DMS79 treated with DMSO at 0.1 percent for 48 hours (cell line): ENCODE measurements around the gene SCAF8.
"Not testable (repeated sequence)": the region's sequence is repeated elsewhere in the genome, so short reads cannot be mapped to it uniquely, and the experiment has no call there.

Source experiments
- DNase-seq: peaks from one replicate; lab custom pipeline; 2025; lab: John Stamatoyannopoulos, UW

SCAF8 gene

DNA sequence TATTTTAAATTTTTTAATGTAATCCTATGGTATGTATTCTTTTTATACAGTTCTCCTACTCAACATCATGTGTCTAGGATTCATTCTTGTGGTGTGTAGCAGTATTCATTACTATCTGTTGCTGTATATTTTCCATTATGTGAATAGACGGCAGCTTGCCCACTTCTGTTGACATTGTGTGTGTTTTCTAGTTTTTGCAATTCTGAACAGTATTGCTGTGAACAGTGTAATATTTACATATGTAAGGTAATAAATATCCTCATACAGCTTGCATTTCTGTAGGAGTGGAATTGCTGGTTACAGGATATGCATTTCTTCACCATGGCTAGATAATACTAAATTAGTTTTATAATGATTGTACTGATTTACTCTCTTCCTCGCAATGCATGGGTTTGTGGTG, 51.9 kb downstream of the SCAF8 start:
- DNase-seq = no peak

DNA sequence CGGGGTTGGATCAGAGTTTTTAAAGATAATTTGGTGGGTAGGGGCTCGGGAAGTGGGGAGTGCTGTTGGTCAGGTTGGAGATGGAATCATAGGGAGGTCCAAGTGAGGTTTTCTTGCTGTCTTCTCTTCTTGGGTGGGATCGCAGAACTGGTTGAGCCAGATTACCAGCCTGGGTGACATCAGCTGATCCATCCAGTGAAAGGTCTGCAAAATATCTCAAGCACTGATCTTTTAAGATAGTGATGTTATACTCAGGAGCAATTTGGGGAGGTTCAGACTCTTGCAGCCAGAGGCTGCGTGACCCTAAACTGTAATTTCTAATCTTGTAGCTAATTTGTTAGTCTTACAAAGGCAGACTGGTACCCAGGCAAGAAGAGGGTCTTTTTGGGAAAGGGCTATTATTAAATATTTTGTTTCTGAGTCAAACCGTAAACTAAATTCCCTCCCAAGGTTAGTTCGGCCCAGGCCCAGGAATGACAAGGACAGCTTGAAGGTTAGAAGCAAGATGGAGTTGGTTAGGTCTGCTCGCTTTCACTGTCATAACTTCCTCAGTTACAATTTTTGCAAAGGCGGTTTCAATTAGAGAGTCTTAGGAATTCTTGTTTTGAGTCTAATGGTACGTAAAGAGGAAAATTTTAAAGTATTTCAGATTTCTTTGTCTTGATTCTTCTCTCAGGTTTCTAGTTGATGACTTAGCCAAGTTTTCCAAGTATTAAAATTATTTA, 53.1 kb downstream of the SCAF8 start:
- DNase-seq = no peak

DNA sequence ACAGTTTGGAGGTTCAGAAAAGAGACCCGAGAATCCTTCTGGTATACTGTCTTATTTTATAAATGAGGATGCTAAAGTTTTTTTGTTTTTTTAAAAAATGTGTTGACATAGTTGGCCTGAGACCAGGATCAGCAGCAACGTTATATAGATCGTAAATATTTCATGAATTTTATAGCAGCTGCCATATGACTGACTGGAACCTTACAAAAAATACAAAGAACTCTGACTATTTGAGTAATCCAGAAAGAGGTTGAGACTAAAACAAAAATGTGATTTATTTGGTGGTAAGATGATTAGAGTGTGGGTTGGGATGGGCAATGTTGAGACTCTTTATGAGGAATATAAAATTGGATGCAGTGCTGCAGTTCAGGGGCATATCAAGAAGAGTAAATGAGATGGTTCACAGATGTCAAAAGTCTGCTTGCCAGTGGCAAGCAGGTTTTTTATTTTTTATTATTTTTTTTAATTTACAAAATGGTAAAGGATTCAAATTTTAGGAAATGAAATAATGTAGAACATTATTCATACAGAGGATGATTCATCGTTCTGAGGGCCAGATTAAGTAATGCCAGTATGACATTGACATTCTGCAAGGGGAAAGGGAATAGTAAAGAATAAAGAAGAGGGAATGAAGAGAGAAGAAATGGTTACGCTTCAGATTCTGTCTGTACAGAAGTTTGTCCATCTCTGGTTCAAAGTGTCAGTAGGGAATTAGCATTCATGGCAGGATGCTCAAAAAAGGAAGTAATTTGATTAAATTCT, 58.5 kb downstream of the SCAF8 start:
- no peak for DNase-seq

DNA sequence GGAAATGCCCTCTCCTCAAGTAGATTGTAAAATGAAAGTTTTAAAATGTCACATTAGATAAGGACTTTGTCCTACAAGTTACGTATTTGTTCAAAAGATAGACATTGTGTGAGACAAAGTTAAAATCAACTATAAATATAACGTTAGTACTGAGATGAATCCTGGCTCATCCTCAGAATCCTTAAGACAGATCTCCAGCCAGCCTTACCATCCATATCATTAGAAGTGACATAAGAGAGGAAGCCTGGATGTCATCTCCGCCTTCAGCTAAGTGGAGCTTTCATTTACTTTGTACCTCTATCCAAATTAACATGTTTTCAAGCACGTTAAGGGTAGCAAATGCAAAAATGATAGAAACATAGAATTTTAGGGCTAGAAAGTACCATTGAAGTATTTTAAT, 59.1 kb downstream of the SCAF8 start:
- no peak for DNase-seq

DNA sequence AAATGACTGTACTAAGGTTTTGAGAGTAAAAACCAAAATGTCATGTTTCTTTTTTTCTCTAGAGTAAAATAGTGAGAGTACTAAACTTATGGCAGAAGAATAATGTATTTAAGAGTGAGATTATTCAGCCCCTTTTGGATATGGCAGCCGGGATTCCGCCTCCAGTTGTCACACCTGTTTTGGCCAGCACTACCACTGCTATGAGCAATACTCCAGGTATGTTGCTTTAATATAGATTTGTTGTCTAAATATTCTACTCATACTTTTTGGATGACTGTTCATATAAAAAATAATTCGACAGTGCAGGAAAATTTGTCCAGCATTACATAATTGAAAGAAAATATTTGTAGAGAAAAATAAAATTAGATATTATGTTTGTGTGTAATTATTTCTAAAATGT, 59.5 kb downstream of the SCAF8 start:
- DNase-seq = no peak

DNA sequence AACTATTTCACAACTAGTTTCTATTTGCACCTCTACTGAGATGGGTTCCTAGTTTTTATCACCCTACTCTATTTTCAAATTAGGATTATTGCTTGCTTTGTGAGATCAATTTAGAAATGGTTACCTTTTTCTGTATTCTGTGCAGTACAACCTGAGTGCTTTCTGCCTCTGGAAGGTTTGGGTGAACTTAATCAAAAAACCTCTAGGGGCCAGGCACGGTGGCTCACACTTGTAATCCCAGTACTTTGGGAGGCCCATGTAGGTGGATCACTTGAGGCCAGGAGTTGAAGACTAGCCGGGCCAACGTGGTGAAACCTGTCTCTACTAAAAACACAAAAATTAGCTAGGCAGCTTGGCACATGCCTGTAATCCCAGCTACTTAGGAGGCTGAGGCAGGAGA, 63.3 kb downstream of the SCAF8 start:
- DNase-seq = no peak

DNA sequence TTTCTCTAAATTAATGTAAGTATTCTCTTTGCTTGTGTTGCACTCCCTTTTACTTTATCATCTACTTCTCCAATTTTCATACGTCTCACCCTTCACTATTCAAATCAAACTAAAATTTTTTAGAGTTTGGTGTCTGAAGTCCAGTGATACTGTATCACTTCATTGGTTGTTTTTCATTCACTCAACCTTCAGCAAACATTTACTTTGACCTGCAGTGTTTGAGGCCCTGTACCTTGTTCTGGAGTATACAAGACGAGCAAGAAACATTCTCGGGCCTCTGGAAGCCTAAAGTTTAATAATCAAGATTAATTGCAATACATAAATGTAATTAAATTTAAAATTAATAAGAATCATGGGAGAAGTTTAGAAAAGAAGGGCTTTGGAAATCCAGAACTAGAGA, 64.6 kb downstream of the SCAF8 start:
- DNase-seq = no peak

DNA sequence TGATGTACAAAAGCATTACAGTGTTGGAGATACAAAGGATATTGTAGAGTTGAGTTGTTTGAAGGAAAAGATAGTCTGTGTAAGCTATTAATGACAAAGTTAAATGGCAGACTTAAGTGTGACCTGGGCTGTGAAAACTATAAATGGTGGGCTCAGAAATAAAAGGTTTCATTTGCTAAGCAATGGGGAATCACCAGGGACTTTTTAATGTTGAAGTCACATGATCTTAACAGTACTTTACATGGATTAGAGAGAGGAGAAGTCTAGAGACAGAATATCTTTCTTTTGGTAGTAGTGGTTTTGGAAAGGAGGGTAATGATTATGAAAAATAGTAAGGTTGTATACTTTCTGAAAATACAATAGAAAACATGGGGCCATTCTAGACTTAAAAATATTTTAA, 67.1 kb downstream of the SCAF8 start:
- no peak for DNase-seq

DNA sequence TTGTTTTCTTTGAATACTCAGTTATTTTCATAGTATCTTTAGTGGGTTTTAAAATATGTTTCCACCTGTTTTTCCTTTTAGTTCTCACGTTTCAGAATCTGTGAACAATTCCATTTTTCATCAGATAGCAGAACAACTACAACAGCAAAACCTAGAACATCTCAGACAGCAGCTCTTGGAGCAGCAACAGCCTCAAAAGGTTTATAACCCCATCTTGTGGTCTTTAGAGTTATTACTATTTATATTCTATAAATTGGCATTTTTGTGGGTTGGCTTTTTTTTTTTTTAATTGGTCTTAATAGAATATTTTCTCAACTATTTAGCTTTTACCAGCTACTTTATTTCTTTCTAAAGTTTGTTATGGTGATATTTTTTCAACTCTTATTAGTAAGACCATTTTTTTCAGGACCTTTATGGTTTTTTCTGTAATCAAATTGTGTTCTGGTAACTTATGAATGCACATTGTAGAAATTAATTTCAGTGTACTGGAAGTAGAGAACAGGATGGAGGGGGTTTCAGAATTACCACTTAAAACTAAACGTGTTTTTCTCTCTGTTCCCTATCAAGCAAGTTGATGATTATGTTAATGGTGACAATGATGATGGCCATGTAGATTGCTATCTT, 72.2 kb downstream of the SCAF8 start:
- peak; percentile 6 for DNase-seq

DNA sequence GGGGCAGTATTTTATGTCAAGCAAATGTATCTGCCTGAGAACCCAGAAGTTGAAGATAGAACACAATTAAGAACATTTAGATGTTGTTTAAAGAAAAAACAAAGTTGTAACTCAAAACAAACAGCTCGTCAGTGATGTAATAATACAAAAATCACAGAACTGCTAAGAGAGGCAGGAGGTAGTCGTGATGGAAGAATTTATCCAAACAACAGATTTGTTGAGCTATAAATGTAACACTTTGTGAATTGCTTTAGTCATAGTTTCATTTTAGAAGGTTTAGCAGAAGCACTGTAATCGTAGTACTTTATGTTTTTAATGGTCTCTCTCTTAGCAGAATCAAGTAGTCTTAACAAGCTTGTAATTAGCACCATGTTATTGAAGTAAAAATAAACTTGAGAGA, 73.6 kb downstream of the SCAF8 start:
- DNase-seq = no peak

DNA sequence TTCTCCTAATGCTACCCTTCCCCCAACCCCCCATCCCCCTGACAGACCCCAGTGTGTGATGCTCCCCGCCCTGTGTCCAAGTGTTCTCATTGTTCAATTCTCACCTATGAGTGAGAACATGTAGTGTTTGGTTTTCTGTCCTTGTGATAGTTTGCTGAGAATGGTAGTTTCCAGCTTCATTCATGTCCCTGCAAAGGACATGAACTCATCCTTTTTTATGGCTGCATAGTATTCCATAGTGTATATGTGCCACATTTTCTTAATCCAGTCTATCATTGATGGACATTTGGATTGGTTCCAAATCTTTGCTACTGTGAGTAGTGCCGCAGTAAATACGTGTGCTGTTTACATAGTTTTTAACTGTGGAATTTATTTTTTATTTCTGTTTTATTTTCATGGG, 78.4 kb downstream of the SCAF8 start:
- not testable (repeated sequence) for DNase-seq

DNA sequence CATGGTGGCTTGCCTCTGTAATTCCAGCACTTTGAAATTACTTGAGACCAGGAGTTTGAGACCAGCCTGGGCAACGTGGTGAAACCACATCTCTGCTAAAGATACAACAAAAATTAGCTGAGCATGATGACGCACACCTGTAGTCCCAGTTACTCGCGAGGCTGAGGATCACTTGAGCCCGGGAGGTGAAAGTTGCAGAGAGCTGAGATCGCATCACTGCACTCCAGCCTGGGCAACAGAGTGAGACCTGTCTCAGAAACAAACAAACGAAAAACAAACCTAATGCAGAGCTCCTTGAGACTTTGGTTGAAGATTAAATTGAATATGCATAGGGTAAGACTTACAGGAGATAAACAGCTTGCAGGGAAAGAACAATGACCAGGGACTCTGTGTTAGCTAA, 80.8 kb downstream of the SCAF8 start:
- no peak for DNase-seq

DNA sequence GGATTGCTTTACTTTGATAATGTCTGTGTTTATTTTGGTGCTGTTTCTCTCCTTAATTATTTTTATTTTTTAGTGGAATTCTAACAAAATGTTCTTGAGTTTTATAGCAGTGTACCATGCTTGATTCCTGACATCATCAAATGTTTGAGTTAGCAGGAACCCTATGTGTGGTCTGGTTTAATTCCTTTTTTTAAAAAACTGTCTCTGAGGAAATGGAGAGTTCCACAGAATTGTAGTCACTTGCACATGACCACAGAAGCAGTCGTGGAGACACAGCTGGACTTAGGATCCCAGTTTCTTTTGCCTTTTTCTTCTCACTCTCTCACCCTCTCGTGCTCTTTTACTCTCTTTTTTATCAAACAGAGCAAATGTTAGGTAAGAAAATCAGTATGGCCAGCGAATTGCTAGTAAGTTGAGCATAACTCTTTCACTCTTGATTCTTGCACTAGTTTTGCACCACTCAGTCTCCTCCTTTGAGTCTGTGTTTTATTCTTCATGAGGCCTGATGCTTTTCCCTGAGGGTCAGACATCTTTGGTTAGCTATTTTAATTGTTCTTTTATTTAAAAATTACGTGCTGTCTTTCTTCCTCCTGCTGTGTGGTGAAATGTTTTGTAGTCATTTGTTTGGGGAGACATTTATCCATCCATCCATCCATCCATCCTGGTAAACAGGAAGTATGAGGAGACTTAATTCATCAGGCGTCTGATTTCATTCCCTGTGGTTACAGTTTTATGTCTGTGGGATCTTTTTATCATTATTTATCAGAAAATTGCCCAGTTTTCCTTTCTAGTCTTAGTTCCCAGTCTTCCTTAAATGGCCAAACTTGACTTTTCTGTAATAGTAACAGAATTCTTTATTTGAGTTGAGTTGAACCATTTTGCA, 83.0 kb downstream of the SCAF8 start:
- DNase-seq = no peak

DNA sequence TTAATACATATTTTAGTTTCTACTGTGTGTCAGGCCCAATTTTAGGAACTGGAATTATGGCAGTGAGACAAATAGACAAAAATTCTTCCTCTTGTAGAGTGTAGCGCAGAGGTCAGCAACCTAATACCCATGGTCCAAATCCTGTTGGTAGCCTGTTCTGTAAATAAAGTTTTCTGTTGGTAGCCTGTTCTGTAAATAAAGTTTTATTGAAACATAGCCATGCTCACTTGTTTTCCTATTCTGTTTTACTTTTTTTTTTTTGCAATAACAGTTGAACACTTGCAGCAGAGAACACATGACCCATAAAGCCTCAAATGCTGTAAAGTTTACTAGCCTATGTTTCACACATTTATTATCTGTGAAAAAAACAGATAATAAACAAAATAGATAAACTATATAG, 87.9 kb downstream of the SCAF8 start:
- no peak for DNase-seq

DNA sequence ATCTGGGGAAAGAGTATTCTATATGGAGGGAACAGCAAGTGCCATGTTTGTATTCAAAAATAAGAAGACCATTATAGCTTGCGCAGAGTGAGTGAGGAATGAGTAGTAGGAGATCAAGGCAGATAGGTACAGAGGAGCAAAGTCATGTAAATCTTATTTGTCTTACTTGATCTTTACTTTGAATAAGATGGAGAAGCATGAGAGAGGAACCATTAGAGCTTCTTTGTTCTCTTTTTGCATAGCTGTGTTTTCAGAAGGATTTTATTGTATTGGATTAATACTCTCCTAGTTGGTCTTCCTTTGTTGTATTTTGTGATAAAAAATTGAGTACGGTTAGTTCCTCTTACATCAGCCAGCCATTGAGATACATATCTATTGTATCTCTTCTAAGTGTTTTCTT, 88.4 kb downstream of the SCAF8 start:
- DNase-seq = no peak

DNA sequence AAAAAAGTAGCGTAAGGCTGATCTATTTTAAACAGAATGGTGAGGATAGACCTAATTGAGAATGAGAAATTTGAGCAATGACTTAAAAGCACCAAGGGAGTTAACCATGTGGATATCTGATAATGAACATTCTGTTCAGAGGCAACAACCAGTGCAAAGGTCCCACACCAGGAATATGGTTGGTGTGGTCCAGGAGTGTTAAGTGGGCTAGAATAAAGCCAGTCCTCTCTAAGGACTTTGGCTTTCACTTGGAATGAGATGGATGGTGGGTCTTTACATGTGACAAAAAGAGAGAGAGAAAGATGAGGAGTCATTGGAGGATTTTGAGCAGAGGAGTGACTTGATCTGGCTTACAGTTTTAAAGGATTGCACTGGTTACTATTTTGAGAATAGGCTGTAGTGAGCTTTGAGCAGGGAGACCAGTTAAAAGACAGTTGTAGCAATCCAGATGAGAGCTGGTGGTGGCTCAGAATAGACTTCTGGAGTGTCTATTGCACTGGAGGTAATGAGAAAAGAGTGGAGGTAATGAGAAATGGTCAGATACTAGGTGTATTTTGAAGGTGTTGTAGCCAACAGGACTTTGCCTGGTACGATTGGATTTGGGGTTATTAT, 89.8 kb downstream of the SCAF8 start:
- no peak for DNase-seq

DNA sequence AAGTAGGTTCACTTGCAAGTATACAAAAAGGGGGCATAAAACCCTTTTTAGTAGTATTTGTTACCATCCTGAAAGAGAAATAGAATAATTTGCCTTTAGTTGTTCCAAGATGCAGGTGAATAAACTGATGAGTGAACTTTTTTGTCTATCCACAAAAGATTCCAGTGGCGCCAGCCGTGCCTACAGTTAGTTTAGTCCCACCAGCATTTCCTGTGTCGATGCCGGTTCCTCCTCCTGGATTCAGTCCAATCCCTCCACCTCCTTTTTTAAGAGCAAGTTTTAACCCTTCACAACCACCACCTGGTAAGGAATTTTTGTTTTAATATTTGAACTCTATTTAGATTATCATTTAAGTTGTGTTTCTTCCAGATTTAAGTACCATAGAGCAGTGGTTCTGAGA, 90.9 kb downstream of the SCAF8 start:
- no peak for DNase-seq

DNA sequence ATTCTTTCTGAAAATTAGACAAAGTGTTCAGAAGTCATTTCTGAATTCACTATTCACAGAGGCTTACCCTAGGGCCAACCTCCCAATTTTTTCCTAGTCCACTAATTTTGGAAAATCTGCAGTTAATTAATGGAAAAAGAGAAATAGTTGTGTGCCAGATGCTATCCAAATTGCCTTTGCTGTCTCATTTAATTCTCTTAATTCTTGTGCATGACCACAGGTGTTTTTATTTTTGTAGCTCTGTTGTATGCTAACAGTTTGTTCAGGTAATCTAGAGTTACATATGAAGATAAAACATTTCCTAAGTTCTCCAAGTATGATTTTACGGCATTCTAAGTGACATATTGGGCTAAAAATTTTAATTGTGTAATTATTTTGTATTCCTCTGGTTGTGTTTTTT, 96.8 kb downstream of the SCAF8 start:
- DNase-seq = no peak

DNA sequence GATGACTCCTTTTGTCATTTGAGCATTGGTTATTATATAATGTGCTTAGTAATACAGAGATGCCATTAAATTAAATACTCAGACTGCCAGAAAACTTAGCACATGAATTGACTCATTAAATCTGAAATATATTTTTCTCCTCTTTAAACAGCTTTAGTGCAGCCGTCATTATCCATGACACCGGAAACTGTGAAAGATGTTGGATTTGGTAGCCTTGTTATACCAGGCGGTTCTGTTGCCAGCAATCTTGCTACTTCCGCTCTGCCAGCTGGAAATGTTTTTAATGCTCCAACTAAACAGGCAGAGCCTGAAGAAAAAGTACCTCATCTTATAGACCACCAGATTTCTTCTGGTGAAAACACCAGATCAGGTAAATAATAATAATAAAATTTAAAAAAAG, 97.6 kb downstream of the SCAF8 start:
- no peak for DNase-seq

DNA sequence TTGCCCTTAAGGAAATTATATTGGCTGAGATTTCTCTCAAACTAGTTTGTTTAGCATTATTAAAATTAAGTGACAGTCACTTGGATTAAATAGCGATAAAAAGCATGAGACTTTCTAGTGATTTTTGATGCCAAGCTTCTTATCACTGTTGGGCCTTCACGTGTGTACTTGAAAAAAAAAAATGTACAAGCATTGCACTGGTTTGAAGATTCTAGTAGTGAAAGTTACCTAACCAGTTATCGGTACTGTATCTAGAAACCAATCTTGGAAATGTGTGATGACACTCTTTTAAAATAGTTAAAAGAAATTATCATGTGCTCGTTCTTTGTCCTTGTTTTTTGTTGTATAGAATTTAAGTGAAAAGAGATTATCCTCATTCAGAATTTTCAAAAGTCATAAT, 102.1 kb downstream of the SCAF8 start:
- no peak for DNase-seq

DNA sequence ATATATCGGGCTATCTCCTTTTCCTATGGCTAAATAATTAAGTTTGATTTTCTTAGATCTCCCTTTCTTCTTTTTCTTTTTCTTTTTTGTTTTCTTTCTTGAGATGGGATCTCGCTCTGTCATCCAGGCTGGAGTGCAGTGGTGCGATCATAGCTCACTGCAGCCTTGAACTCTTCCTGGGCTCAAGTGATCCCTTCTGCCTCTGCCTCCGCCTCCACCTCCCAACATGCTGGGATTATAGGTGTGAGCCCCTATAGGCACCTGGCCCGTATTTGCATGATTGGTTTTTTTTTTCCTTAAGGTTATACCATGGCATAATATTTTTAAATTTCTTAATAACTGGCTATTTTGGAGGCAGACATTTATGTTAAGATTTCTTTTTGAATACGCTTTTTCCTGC, 106.3 kb downstream of the SCAF8 start:
- DNase-seq = no peak

DNA sequence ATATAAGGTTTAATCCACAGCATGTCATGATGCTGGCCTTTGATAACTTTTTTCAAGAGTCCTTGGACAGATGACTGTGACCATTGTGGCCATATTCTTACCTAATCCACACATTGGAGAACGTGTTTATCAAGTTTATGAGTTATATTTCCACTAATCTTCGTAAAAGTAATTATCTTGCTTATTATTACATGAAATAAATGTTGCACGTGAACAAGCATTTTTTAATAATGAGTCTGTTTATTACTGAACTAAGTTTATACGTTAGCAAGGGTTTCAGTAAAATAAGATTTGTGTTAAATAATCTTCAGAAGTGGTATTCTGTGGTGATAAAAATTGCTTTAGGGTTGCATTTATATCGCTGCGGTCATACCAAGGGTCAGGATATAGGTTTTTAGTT, 107.1 kb downstream of the SCAF8 start:
- no peak for DNase-seq
